Progenitor cell of endocrine pancreas (in vitro differentiated cells): ENCODE measurements around the gene CASD1. TPM values are rescaled to one million over a fixed set of nuclear protein-coding genes. Genes with fewer than 3 reads are reported as not detected.

Experiments used
- DNase-seq: peaks from one replicate; pipeline ENCODE4 v3.0.0; 2021; ENCODE audit warnings: low spot score; ENCODE audit not compliant: unreplicated experiment
- H3K27ac Mint-ChIP-seq: 2 replicates; pipeline ENCODE4 v1.8.0; 2021; ENCODE audit warnings: mild to moderate bottlenecking, moderate library complexity, mixed read lengths
- H3K27me3 Mint-ChIP-seq: 2 replicates; pipeline ENCODE4 v1.8.0; 2021; ENCODE audit warnings: mixed read lengths
- H3K36me3 Mint-ChIP-seq: 2 replicates; pipeline ENCODE4 v1.8.0; 2022; ENCODE audit warnings: mixed read lengths; ENCODE audit not compliant: insufficient read depth
- H3K4me1 Mint-ChIP-seq: 2 replicates; pipeline ENCODE4 v1.8.0; 2021; ENCODE audit warnings: low read depth, mixed read lengths
- H3K4me3 Mint-ChIP-seq: 2 replicates; pipeline ENCODE4 v1.8.0; 2021; ENCODE audit warnings: low read depth, mild to moderate bottlenecking, moderate library complexity, mixed read lengths
- H3K9me3 Mint-ChIP-seq: 2 replicates; pipeline ENCODE4 v1.8.0; 2021; ENCODE audit warnings: low read depth, mixed read lengths
- CTCF ChIP-seq: fragments of 200-600 bp; sonication (generic); IDR thresholded peaks from one replicate; pipeline ENCODE4 v1.5.0; 2021; ENCODE audit warnings: antibody characterized with exemption, mild to moderate bottlenecking; ENCODE audit not compliant: unreplicated experiment
- total RNA-seq: library from RNA; stranded (reverse); gene quantifications from 2 replicates; pipeline ENCODE4 v1.2.1, GENCODE V29; 2021

Gene CASD1
- total RNA-seq, 1 donor from 2014 or later = 46.5 TPM

GRCh38 chr7:94529516-94529915 is 19.9 kb downstream of the CASD1 start:
- no peak for DNase-seq
- Mint-ChIP-seq H3K4me3 (no peak overlapping the region), H3K27me3 (no peaks in the 10 kb centered on the region), H3K36me3 (peaks cover 7% of the 10 kb centered on the region), H3K27ac (no peak overlapping the region), H3K9me3 (no peaks in the 10 kb centered on the region), H3K4me1 (no peaks in the 10 kb centered on the region)
- TF ChIP-seq CTCF = no peak

- Mint-ChIP-seq H3K27ac (no peak overlapping the region), H3K36me3 (peaks cover 11% of the 10 kb centered on the region), H3K27me3 (no peaks in the 10 kb centered on the region), H3K4me3 (no peak overlapping the region), H3K9me3 (no peaks in the 10 kb centered on the region), H3K4me1 (no peaks in the 10 kb centered on the region)
- no peak for TF ChIP-seq CTCF
- no peak for DNase-seq
Measured at GRCh38 chr7:94530109-94530508, 20.5 kb downstream of the CASD1 start.

- TF ChIP-seq CTCF = no peak
- no peaks in the 10 kb centered on the region for H3K9me3 Mint-ChIP-seq
- no peak overlapping the region for H3K27ac Mint-ChIP-seq
- no peak for DNase-seq
- H3K4me1 Mint-ChIP-seq = no peaks in the 10 kb centered on the region
- peaks cover 19% of the 10 kb centered on the region for H3K36me3 Mint-ChIP-seq
- H3K4me3 Mint-ChIP-seq = no peak overlapping the region
- no peaks in the 10 kb centered on the region for H3K27me3 Mint-ChIP-seq
Measured at GRCh38 chr7:94532676-94533075, 23.1 kb downstream of the CASD1 start.

- H3K27ac Mint-ChIP-seq = no peak overlapping the region
- no peak for TF ChIP-seq CTCF
- no peak overlapping the region for H3K4me3 Mint-ChIP-seq
- DNase-seq = no peak
- H3K9me3 Mint-ChIP-seq = no peaks in the 10 kb centered on the region
- peaks cover 8% of the 10 kb centered on the region for H3K4me1 Mint-ChIP-seq
- H3K36me3 Mint-ChIP-seq = peaks cover 19% of the 10 kb centered on the region
- H3K27me3 Mint-ChIP-seq = no peaks in the 10 kb centered on the region
Measured at GRCh38 chr7:94540428-94540827, 30.8 kb downstream of the CASD1 start.

- no peaks in the 10 kb centered on the region for H3K27me3 Mint-ChIP-seq
- no peak for TF ChIP-seq CTCF
- peaks cover 18% of the 10 kb centered on the region for H3K36me3 Mint-ChIP-seq
- peaks cover 12% of the 10 kb centered on the region for H3K4me1 Mint-ChIP-seq
- H3K9me3 Mint-ChIP-seq = no peaks in the 10 kb centered on the region
- H3K4me3 Mint-ChIP-seq = no peak overlapping the region
- no peak for DNase-seq
- H3K27ac Mint-ChIP-seq = no peak overlapping the region
Measured at GRCh38 chr7:94547126-94547525, 37.5 kb downstream of the CASD1 start.
